Nephron progenitor cell (in vitro differentiated cells): ENCODE measurements around the gene CHDH.

Source experiments
- DNase-seq: peaks from one replicate; pipeline ENCODE4 v3.0.0; 2021
- H3K27ac Mint-ChIP-seq: 2 replicates; pipeline ENCODE4 v1.8.0; 2021; ENCODE audit warnings: mild to moderate bottlenecking, moderate library complexity, mixed read lengths
- H3K27me3 Mint-ChIP-seq: 2 replicates; pipeline ENCODE4 v1.8.0; 2021; ENCODE audit warnings: mild to moderate bottlenecking, low read depth, mixed read lengths; ENCODE audit not compliant: poor library complexity
- H3K36me3 Mint-ChIP-seq: 2 replicates; pipeline ENCODE4 v1.8.0; 2021; ENCODE audit warnings: low read depth, mixed read lengths
- H3K4me1 Mint-ChIP-seq: 2 replicates; pipeline ENCODE4 v1.8.0; 2021; ENCODE audit warnings: mixed read lengths
- H3K4me3 Mint-ChIP-seq: 2 replicates; pipeline ENCODE4 v1.8.0; 2021; ENCODE audit warnings: mild to moderate bottlenecking, moderate library complexity, mixed read lengths
- H3K9me3 Mint-ChIP-seq: 2 replicates; pipeline ENCODE4 v1.8.0; 2021; ENCODE audit warnings: mild to moderate bottlenecking, moderate library complexity, mixed read lengths
- TF ChIP-seq, protein P1 (sequence below): fragments of 200-600 bp; sonication (generic); IDR thresholded peaks from 2 replicates; pipeline ENCODE4 v1.5.0; 2021; ENCODE audit warnings: antibody characterized with exemption

The CHDH gene

DNA sequence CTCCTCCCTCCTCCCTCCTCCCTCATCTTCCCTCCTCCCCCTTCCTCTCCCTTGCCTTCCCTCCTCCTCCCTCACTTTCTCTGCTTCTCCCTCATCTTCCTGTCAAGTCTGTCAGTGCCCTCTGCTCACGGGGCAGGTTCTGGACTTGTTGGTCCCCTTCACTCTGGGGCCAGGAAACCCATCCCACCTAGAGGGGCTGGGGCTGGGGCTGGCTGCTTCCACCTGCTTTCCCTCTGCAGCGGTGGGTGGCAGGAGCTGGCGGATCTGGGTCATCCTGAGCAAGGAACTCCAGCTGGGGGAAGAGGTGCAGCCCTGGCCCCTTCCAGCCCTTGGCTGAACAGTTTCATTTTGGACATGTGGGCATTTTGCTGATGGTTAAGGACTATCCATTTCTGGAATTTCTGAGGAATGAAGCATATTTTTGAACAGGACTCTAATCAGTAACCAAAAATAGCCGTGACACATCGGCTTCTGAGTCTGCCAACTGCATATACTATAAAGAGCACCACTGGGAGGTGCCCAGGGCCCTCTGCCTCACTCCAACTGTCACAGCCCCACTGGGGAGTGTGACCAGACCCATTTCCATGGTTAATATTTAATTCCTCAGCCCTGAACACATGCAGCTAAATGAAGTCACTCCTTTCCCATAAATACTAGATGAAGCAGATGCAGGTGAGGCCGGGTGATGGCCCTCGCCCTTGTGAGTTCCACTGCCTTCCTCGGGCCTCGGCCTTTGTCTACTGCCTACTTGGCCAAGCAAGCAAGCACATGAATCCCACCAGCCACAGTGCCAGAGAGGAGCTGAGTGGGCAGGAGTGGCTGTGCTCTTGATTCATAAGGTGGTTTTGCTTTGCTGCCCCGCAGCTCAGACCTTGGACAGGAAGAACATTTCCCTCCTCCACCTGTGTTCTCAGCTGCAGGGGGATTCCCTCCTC lies 39.8 kb downstream of the CHDH start:
- H3K27ac Mint-ChIP-seq = no peak overlapping the region
- no peak for DNase-seq
- H3K9me3 Mint-ChIP-seq = no peaks in the 10 kb centered on the region
- TF ChIP-seq, protein P1, sequence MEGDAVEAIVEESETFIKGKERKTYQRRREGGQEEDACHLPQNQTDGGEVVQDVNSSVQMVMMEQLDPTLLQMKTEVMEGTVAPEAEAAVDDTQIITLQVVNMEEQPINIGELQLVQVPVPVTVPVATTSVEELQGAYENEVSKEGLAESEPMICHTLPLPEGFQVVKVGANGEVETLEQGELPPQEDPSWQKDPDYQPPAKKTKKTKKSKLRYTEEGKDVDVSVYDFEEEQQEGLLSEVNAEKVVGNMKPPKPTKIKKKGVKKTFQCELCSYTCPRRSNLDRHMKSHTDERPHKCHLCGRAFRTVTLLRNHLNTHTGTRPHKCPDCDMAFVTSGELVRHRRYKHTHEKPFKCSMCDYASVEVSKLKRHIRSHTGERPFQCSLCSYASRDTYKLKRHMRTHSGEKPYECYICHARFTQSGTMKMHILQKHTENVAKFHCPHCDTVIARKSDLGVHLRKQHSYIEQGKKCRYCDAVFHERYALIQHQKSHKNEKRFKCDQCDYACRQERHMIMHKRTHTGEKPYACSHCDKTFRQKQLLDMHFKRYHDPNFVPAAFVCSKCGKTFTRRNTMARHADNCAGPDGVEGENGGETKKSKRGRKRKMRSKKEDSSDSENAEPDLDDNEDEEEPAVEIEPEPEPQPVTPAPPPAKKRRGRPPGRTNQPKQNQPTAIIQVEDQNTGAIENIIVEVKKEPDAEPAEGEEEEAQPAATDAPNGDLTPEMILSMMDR = no peak
- H3K4me3 Mint-ChIP-seq = no peak overlapping the region
- no peaks in the 10 kb centered on the region for H3K36me3 Mint-ChIP-seq
- H3K4me1 Mint-ChIP-seq = peaks cover 34% of the 10 kb centered on the region
- peaks cover 11% of the 10 kb centered on the region for H3K27me3 Mint-ChIP-seq

DNA sequence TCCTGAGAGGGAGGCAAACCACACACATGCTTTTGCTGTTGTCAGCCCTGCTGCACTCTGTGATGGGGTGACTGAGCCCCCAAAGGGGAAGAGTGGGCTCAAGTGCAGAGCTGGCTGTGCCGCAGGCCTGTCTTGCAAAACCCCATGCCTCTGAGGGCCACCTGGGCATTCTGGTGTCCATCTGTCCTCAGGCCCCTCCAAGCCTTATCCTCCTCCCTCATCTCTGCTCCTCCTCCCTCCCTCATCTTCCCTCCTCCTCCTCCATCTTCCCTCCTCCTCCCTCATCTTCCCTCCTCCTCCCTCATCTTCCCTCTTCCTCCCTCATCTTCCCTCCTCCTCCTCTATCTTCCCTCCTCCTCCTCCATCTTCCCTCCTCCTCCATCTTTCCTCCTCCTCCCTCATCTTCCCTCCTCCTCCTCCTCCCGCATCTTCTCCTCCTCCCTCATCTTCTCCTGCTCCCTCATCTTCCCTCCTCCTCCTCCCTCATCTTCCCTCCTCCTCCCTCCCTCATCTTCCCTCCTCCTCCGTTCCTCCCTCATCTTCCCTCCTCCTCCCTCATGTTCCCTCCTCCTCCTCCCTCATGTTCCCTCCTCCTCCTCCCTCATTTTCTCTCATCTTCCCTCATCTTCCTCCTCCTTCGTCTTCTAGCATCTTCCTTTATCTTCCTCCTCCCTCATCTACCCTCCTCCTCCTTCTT lies 40.6 kb downstream of the CHDH start:
- H3K9me3 Mint-ChIP-seq = no peaks in the 10 kb centered on the region
- no peak for DNase-seq
- peaks cover 11% of the 10 kb centered on the region for H3K27me3 Mint-ChIP-seq
- no peak overlapping the region for H3K4me3 Mint-ChIP-seq
- no peaks in the 10 kb centered on the region for H3K36me3 Mint-ChIP-seq
- no peak overlapping the region for H3K27ac Mint-ChIP-seq
- peaks cover 34% of the 10 kb centered on the region for H3K4me1 Mint-ChIP-seq
- TF ChIP-seq, protein P1 = no peak

DNA sequence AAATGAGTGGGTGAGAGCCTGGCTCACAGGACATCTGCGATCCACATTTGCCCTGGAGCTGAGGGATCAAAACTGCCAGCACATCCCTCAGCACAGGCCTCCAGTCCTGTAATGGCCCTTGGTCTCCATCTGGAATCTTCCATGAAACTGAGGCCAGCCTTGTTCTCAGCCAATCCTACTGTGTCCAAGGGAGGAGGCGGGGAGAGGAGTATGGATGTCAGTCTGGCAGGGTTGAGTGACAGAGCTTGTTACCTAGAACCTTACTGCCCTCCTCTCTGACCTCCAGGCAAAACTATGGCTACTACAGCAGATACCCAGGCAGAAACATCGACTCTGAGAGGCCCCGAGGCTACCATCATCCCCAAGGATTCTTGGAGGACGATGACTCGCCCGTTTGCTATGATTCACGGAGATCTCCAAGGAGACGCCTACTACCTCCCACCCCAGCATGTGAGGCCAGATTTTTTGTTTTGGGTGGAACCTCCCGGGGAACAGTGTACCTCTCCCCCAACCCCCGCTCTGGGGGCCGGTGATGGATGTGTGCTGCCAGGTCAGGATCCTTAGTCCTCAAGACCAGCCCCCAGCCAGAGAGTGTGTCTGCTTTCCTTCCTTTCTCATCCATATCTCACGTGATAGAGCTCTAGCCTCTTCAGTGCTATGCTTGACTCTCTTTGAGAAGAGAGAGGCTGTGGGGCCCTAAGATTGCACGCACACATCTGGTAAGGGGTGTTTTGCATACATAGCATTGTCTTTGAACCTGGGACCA lies 41.3 kb downstream of the CHDH start:
- peaks cover 11% of the 10 kb centered on the region for H3K27me3 Mint-ChIP-seq
- TF ChIP-seq, protein P1 = no peak
- no peaks in the 10 kb centered on the region for H3K9me3 Mint-ChIP-seq
- H3K27ac Mint-ChIP-seq = no peak overlapping the region
- H3K4me3 Mint-ChIP-seq = no peak overlapping the region
- peaks cover 34% of the 10 kb centered on the region for H3K4me1 Mint-ChIP-seq
- H3K36me3 Mint-ChIP-seq = no peaks in the 10 kb centered on the region
- DNase-seq = no peak

DNA sequence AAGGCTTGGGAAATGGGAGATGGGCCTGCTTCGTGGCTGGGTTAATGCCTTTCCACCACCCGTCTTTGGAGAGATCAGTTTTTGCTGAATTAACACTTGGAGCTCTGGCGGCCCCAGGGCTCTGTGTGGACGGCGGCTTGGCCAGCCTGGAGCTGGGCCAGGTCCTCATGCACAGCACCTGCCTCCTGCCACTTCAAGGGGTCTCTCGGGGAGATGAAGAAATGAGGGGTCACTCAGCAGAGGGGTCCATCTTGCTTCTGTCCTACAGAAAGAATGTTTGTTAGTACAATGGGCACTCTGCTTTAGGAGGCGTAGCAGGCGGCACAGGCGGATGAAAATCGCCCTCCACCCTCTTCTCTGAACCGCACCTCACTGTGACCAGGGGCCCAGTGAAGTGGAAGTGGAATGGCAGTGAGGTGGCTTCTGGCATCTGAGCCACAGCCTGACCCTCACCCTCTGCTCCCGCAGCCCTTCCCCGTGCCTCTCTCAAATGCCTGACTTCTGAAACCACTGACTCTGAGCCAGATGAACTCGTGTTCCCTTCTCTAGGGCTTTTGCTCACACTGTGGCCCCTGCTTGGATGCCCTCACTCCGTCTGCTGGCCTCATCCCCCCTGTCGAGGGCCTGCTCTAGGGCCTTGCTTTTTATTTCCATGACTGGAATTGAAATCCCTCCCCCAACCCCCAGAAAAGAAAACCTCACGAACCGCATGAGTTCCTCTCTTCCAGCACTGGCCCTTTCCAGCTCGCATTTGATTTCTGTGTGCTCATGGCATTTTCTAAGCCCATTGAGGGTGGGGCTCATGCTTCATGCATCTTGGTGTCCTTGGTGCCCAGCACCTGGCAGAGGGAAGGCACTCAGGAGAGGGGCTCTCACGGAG lies 42.2 kb downstream of the CHDH start:
- H3K9me3 Mint-ChIP-seq = no peaks in the 10 kb centered on the region
- TF ChIP-seq, protein P1 = no peak
- no peak overlapping the region for H3K4me3 Mint-ChIP-seq
- no peaks in the 10 kb centered on the region for H3K36me3 Mint-ChIP-seq
- H3K27me3 Mint-ChIP-seq = peaks cover 11% of the 10 kb centered on the region
- no peak for DNase-seq
- peaks cover 34% of the 10 kb centered on the region for H3K4me1 Mint-ChIP-seq
- peak overlapping the region; percentile 92 for H3K27ac Mint-ChIP-seq

DNA sequence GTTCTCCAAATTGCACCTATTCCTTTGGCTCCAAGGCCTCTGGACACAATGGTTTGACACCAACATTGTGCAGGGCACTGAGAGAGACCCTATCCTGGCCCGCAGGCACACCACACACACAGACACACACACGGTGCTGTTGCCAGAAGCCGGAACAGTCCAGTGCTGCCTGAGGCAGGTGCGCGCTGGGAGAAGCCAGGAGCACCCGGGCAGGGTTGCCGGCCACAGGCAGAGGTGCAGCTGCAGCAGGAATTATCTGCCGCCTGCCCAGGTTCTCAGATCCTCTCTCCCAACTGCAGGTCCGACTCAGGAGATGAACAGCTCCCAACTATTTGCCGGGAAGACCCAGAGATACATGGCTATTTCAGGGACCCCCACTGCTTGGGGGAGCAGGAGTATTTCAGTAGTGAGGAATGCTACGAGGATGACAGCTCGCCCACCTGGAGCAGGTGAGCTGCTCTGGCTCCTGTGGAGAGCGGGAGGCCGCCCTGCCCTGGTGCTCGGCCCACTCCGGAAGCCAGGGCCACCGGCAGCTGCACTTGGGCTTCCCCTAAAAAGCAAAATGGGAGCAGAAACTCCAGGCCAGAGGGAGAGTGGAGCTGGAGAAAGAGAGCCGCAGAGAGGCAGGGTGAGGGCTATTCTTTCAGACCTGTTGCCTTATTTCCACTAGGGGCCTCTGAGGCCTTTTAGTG lies 42.9 kb downstream of the CHDH start:
- no peak for DNase-seq
- H3K36me3 Mint-ChIP-seq = no peaks in the 10 kb centered on the region

More for the DNA sequence above, 42.9 kb downstream of the CHDH start:
- peaks cover 11% of the 10 kb centered on the region for H3K27me3 Mint-ChIP-seq
- TF ChIP-seq, protein P1 = no peak
- peaks cover 34% of the 10 kb centered on the region for H3K4me1 Mint-ChIP-seq
- H3K4me3 Mint-ChIP-seq = no peak overlapping the region
- no peak overlapping the region for H3K27ac Mint-ChIP-seq
- H3K9me3 Mint-ChIP-seq = no peaks in the 10 kb centered on the region
